Gastroesophageal sphincter (tissue), 3 donors: ENCODE results near the gene HPCAL1.

Source experiments
- EP300 ChIP-seq: sonication (generic); formaldehyde crosslinking; IDR thresholded peaks from one replicate; pipeline ENCODE4 v1.6.1; 2017; ENCODE audit warnings: antibody characterized with exemption, mild to moderate bottlenecking
- POLR2AphosphoS5 ChIP-seq: sonication (generic); formaldehyde crosslinking; IDR thresholded peaks from one replicate; pipeline ENCODE4 v1.6.1; 2017; ENCODE audit warnings: antibody characterized with exemption
- TF ChIP-seq, protein P1 (sequence below), 4 experiments: fragments of 200-600 bp in 2 of 4; fragments of 450-650 bp in 2 of 4; sonication (generic) in 1 of 4; IDR thresholded peaks; one replicate each; pipeline ENCODE4 v1.5.1; 2017 to 2019; ENCODE audit warnings: antibody characterized with exemption in 4 of 4, mild to moderate bottlenecking in 2 of 4, moderate library complexity in 2 of 4

- TF ChIP-seq, protein P1, sequence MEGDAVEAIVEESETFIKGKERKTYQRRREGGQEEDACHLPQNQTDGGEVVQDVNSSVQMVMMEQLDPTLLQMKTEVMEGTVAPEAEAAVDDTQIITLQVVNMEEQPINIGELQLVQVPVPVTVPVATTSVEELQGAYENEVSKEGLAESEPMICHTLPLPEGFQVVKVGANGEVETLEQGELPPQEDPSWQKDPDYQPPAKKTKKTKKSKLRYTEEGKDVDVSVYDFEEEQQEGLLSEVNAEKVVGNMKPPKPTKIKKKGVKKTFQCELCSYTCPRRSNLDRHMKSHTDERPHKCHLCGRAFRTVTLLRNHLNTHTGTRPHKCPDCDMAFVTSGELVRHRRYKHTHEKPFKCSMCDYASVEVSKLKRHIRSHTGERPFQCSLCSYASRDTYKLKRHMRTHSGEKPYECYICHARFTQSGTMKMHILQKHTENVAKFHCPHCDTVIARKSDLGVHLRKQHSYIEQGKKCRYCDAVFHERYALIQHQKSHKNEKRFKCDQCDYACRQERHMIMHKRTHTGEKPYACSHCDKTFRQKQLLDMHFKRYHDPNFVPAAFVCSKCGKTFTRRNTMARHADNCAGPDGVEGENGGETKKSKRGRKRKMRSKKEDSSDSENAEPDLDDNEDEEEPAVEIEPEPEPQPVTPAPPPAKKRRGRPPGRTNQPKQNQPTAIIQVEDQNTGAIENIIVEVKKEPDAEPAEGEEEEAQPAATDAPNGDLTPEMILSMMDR (IDR thresholded peaks at IDR 0.05), result peak in 3 of 4 experiments; percentile 47 to 81 (median 54)
- TF ChIP-seq POLR2AphosphoS5, result peak; percentile 71
- TF ChIP-seq EP300, result no peak
Observed at GRCh38 chr2:10302479-10303180, at the start of gene HPCAL1.
